H1 (cell line): ENCODE results near the gene MPDU1. TPM values are rescaled to one million over a fixed set of nuclear protein-coding genes. Genes with fewer than 3 reads are reported as not detected.

Source experiments
- CREB1 ChIP-seq: IDR thresholded peaks from 2 replicates; pipeline ENCODE4 v1.6.1; 2012; ENCODE audit warnings: inconsistent platforms
- KDM4A ChIP-seq: IDR thresholded peaks from one replicate; pipeline ENCODE4 v1.7.1; 2012; ENCODE audit warnings: low read depth, mild to moderate bottlenecking, moderate library complexity, low read length, inconsistent platforms; ENCODE audit not compliant: severe bottlenecking
- SAP30 ChIP-seq: fragments of 300-600 bp; sonication (generic); IDR thresholded peaks from 2 replicates; pipeline ENCODE4 v1.7.1; 2012; ENCODE audit warnings: low read length, moderate library complexity, mild to moderate bottlenecking, inconsistent platforms; ENCODE audit not compliant: insufficient read depth, insufficient replicate concordance
- TAF7 ChIP-seq: optimal IDR thresholded peaks from 2 replicates; pipeline ENCODE3; 2011; ENCODE audit warnings: low read depth, mild to moderate bottlenecking, inconsistent platforms, low read length, moderate library complexity, borderline replicate concordance
- polyA plus RNA-seq, 7 experiments: library from polyadenylated mRNA; depleted of rRNA in 3 of 7; stranded (reverse) in 5 of 7; unstranded in 2 of 7; fragments of >200 nt in 5 of 7; fragments of 200-250 nt in 2 of 7; gene quantifications; 1 replicate in 5 of 7; 2 replicates in 1 of 7; 4 replicates in 1 of 7; pipeline versions ENCODE4 v1.2.1 to v1.2.3, GENCODE V29; 2011 to 2013; ENCODE audit warnings: missing spikeins in 2 of 7, mixed read lengths in 2 of 7
- total RNA-seq: library from RNA; stranded (reverse); fragmentation: NEBNext Ultra II Directional; extraction: Animal tissue kit (Norgen Biotek cat#: 25700); gene quantifications from 2 replicates; pipeline ENCODE4 v1.2.1, GENCODE V29; 2021
- TF ChIP-seq, protein P1 (sequence below): fragments of 300-600 bp; sonication (generic); IDR thresholded peaks from 2 replicates; pipeline ENCODE4 v1.7.1; 2012; ENCODE audit warnings: low read length, moderate library complexity, mild to moderate bottlenecking, inconsistent platforms; ENCODE audit not compliant: insufficient replicate concordance

MPDU1 gene
- total and polyA plus RNA-seq, 2 of the 8 experiments (the other 6 are each of a cell fraction or from before 2014, with no cell fraction given), result 63.2 to 142 TPM

DNA sequence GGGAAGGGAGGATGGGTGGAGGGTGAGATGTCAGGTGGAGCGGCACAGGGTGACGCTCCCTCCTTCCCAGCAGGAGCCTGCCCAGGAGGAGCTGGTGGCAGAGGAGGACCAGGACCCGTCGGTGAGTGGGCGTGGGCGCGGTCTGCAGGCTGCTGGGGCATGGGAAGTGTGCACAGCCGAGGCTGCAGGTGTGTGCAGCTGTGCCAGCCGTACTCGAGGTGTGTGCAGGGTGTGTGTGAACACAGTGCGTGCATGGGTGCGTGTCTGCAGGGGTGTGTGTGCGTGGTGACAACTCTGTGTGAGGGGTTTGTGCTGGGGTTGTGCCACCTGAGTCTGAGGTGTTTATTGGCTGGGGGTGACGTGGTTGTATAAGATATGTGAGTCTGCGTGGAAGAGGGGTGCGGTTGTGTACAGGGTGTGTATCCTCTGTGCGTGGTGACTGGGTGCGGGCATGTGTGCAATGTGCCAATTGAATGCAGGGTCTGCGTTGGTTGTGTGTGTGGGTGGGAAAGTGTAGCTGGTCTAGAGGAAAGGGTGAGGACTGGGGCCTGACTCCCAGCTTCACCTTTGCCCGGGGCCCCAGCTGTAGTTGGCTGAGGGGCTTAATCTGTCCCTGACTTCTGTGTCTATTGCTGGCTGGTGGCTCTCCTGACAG, 34.1 kb upstream of the MPDU1 start (continued):
- TF ChIP-seq TAF7 (no peak), KDM4A (no peak), CREB1 (no peak), SAP30 (no peak)
- TF ChIP-seq, protein P1, sequence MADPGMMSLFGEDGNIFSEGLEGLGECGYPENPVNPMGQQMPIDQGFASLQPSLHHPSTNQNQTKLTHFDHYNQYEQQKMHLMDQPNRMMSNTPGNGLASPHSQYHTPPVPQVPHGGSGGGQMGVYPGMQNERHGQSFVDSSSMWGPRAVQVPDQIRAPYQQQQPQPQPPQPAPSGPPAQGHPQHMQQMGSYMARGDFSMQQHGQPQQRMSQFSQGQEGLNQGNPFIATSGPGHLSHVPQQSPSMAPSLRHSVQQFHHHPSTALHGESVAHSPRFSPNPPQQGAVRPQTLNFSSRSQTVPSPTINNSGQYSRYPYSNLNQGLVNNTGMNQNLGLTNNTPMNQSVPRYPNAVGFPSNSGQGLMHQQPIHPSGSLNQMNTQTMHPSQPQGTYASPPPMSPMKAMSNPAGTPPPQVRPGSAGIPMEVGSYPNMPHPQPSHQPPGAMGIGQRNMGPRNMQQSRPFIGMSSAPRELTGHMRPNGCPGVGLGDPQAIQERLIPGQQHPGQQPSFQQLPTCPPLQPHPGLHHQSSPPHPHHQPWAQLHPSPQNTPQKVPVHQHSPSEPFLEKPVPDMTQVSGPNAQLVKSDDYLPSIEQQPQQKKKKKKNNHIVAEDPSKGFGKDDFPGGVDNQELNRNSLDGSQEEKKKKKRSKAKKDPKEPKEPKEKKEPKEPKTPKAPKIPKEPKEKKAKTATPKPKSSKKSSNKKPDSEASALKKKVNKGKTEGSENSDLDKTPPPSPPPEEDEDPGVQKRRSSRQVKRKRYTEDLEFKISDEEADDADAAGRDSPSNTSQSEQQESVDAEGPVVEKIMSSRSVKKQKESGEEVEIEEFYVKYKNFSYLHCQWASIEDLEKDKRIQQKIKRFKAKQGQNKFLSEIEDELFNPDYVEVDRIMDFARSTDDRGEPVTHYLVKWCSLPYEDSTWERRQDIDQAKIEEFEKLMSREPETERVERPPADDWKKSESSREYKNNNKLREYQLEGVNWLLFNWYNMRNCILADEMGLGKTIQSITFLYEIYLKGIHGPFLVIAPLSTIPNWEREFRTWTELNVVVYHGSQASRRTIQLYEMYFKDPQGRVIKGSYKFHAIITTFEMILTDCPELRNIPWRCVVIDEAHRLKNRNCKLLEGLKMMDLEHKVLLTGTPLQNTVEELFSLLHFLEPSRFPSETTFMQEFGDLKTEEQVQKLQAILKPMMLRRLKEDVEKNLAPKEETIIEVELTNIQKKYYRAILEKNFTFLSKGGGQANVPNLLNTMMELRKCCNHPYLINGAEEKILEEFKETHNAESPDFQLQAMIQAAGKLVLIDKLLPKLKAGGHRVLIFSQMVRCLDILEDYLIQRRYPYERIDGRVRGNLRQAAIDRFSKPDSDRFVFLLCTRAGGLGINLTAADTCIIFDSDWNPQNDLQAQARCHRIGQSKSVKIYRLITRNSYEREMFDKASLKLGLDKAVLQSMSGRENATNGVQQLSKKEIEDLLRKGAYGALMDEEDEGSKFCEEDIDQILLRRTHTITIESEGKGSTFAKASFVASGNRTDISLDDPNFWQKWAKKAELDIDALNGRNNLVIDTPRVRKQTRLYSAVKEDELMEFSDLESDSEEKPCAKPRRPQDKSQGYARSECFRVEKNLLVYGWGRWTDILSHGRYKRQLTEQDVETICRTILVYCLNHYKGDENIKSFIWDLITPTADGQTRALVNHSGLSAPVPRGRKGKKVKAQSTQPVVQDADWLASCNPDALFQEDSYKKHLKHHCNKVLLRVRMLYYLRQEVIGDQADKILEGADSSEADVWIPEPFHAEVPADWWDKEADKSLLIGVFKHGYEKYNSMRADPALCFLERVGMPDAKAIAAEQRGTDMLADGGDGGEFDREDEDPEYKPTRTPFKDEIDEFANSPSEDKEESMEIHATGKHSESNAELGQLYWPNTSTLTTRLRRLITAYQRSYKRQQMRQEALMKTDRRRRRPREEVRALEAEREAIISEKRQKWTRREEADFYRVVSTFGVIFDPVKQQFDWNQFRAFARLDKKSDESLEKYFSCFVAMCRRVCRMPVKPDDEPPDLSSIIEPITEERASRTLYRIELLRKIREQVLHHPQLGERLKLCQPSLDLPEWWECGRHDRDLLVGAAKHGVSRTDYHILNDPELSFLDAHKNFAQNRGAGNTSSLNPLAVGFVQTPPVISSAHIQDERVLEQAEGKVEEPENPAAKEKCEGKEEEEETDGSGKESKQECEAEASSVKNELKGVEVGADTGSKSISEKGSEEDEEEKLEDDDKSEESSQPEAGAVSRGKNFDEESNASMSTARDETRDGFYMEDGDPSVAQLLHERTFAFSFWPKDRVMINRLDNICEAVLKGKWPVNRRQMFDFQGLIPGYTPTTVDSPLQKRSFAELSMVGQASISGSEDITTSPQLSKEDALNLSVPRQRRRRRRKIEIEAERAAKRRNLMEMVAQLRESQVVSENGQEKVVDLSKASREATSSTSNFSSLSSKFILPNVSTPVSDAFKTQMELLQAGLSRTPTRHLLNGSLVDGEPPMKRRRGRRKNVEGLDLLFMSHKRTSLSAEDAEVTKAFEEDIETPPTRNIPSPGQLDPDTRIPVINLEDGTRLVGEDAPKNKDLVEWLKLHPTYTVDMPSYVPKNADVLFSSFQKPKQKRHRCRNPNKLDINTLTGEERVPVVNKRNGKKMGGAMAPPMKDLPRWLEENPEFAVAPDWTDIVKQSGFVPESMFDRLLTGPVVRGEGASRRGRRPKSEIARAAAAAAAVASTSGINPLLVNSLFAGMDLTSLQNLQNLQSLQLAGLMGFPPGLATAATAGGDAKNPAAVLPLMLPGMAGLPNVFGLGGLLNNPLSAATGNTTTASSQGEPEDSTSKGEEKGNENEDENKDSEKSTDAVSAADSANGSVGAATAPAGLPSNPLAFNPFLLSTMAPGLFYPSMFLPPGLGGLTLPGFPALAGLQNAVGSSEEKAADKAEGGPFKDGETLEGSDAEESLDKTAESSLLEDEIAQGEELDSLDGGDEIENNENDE, result no peak
